CD4-positive, alpha-beta T cell treated with Interleukin-1 beta for 1 hour (primary cell): ENCODE results near the gene TIMD4.

Experiments used
- DNase-seq, 2 donors: peaks; one replicate each; pipeline ENCODE4 v3.0.0-alpha.2; 2020 to 2022

The TIMD4 gene

DNA sequence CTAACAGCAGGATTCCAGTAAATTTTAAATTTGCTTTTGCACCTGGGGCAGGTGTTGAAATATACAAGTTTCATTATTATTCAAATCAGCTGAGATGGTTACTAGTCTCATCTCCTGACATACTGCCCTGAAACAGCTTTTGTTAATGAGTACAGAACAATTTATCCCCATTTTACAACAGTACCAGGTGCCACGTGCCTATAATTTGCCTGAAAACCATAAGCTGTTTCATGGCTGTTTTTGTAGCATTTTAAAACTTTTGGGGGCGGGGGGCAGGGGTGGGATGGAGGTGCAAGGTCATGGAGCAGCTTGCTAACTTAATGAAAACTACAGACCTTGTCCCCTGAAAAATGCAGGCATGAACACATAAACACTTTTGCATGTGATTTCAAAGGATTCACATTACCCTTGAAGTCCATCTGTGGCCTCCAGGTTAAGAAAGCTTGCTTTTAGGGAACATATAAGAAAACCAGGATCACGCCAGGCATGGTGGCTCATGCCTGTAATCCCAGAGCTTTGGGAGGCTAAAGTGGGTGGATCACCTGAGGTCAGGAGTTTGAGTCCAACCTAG is 42.1 kb downstream of the TIMD4 start:
- no peak for DNase-seq

DNA sequence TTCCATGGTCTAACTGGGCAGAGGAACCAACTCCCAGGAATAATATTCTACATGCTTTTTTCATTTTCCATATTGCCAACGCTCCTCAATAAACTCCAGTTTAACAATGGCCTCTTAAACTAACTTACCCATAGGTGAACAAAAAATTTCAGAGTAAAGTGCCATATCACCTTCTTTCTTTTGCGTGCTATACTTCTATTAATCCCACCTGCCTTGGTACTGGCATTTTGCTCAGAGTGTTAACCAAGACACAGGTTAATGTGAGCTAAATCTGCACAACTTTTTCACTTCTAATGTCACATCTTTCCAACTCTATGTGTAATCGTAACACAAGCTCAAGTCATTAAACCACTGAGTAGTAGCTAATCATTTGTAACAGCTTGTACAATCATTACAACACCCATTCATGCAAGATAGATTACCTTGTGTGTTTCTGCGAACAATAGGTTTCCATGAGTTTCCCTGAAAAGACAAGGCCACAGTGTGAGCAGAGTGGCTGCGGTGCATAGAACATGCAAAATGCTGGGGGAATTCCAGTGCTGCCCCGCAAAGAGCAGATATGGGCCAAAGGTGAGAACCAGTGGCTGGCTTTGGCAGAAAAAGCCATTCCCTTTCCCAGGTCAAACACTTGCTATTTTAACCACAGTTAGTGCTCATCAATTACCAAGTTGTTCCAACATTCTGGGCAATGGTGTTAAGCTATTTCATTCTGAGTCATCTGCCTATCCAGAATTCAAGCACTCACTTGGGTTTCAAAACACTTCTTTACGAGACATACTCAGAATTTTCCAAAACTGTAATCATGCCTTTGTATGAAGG is 42.8 kb downstream of the TIMD4 start:
- DNase-seq: peak in 1 of 2 donors; percentile 33

DNA sequence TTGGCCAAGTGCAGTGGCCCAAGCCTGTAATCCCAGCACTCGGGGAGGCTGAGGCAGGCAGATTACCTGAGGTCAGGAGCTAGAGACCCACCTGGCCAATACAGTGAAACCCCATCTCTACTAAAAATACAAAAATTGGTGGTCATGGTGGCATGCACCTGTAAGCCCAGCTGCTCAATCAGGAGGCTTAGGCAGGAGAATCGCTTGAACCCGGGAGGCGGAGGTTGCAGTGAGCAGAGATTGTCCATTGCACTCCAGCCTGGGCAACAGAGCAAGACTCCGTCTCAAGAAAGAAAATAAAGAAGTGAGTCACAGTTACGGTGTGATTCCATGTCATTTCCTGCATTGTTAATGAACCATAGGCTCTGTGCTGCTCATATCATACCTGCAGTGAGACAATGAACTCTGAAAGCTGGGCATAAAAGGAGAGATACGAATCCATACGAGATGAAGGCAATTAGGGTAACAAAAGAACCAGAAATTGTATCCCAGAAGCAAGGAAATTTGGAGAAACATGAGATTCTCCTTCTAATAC is 44.6 kb downstream of the TIMD4 start:
- no peak for DNase-seq

DNA sequence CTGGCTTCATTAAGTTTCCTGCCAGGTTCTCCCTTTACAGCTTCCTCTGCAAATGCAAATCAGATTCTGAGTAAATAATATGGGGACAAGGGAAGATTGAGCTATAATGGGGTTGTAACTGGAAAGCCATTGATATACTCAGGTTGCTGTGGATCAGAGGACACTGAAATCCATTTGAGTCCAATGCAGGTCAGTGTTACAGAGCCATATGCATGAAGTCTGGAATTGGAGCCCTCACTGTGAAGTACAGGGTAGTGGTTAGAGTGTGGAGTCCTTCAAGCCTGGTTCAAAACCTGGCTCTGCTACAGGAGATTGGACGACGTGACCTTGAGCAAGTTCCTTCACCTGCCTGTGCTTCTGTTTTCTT is 48.7 kb downstream of the TIMD4 start:
- no peak for DNase-seq

DNA sequence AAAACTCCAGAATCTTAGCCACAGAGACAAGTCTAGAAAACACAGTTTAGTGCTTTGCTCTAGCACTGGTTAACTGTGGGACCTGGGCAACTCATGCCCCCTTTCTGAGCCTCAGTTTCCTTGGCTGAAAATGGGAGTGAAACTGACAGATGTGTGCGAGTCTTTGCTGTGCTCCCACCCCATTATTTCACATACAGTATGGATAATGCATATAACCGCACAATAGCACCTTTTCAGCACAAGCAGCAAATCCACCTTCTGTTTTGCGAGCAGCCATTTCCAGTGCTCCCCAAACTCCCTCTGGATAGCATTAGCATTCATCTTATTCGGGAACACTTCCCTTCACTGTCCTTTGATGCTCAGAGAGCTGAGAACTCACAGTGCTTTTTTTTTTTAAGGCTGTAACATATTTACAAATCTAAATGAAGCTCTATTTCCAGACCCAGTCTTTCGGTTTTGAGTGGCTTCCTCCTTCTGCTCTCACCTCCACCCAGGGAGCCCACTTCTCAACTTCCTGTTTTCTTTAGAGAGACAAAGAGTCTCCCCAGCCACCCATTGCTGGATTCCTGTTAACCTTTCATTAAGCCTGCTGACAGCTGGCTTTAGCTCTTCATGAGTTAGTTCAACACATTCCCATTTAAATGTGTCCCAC is 49.2 kb downstream of the TIMD4 start:
- peak; percentile 39 to 43 for DNase-seq

DNA sequence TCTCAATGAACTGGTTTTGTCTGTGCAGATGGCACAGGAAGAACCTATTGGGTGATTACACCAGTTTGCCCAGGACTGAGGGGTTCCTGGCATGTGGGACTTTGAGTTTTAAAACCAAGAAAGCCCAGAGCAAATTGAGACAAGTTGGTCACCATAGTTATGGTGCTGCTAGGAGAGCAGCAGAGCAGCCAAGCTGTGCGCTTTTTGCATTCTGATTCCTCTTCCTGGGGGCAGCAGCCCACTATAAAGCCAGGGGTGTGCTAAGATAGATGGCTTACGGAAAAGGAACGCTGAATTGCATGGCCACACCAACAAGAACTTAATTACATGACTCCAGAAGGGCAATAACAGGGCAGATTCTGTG is 49.7 kb downstream of the TIMD4 start:
- DNase-seq: no peak

DNA sequence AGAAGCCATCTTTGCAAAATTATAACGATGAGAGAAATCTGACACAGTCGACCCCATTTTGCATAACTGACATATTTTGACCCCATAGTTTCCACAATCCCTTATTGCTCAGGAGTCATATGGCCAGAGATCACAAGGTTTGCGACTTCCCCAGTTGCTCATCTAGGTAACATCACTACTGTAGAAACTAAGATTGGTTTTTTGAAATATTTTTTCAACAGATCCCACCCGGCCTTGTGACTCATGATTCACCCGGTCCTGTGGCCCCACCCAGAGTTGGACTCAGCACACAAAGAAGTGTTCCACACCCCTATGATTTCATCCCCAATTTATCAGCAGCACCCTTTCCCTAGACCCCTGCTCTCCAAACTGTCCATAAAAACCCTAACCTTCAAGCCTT is 50.2 kb downstream of the TIMD4 start:
- no peak for DNase-seq

DNA sequence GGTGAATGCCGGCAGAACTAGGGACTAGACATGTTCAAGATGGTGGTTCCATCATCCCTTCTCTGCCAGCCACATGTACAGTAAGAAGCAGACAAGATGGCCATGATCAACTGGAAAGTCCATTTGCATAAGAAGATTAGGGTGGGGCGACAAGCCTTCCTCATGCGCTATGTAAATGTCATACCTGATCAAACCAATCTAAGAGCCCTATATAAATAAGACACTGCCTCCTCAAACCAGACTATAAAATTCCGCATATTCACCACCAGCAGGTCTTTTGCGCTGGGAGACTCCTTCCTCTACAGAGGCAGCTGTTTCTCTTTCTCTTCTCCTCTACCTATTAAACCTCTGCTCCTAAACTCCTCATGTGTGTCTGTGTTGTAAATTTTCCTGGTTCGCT is 53.8 kb downstream of the TIMD4 start:
- no peak for DNase-seq

DNA sequence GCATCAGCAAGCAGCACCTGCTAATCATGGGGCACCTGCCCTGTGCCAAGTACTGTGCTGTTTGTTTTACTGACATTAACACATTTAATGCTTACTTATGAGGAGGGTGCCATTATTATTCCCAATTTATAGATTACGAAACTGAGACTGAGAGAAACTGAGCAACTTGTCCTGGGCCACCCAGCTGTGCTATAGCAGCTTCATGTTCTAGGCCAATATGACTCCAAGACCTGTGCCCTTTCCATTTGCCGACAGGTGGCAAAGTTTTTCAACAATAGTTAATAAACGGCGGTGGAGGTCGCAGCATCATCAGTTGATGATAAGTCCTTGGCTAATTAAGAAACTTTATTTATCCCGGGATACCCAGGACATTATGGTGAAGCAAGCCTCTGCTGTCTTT is 55.4 kb downstream of the TIMD4 start:
- no peak for DNase-seq

DNA sequence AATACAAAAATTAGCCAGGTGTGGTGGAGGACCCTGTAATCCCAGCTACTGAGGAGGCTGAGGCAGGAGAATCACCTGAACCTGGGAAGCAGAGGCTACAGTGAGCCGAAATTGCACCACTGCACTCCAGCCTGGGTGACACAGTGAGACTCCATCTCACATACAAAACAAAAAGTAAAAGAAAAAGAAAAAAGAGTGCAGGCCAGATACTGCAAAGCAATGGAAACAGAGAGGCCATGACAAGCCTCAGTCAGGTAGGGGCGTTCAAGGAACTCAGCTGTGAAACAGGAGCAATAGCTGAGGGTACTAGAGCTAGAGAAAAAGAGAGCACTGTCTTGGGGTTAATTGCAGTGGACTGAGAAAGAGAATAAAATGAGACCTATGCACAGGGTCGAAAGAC is 56.2 kb downstream of the TIMD4 start:
- no peak for DNase-seq

DNA sequence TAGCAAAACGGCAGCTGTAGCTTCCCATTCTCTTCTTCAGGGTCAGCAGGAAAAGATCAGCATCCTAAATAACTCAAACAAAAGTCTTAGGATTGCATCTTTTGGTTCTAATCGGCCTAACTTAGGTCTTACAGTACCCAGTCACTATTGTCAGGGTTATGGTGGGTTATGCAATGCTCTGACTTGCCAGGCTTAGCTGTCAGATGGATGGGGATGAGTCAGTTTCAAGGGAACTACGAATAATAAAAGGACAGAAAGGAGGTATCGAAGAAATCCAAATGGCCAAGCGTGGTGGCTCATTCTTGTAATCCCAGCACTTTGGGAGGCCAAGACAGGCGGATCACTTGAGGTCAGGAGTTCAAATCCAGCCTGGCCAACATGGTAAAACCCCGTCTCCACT is 66.5 kb downstream of the TIMD4 start:
- DNase-seq: no peak

DNA sequence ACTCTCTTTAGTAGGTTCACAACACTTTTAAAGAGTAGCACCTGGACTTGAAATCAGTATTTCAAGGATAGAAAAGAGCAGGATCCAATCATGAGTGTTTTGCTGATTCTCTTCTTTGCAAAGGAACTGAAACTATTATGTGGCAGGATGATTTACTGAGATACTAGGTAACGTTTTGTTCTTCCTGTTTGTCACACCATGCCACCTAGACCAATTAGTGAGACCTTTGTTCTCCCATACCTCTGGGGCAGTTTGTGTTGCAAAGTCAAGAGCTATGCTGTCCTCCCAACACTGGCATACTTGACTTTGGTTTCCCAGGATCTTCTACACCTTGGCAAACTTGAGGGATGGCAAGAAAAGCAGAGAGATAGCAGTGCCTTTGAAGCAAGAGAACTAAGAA is 69.5 kb downstream of the TIMD4 start:
- DNase-seq: no peak

DNA sequence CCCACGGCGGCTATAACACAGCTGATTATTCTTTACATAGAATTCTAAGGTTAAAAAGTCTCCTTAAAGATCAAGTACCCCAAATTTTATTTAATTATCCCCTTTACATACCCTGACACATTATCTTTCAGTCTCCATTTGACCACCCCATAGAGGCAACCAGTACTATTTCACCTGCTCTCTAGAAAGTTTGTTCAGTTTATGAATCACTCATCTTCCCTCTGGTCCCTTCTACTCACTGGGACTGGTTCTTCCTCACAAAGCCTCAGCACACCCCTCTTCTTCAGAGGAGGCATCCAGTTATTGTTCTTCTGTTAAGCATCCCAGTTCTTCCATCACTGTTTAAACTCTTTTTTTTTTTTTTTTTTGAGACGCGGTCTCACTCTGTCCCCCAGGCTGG is 70.2 kb downstream of the TIMD4 start:
- DNase-seq: no peak

DNA sequence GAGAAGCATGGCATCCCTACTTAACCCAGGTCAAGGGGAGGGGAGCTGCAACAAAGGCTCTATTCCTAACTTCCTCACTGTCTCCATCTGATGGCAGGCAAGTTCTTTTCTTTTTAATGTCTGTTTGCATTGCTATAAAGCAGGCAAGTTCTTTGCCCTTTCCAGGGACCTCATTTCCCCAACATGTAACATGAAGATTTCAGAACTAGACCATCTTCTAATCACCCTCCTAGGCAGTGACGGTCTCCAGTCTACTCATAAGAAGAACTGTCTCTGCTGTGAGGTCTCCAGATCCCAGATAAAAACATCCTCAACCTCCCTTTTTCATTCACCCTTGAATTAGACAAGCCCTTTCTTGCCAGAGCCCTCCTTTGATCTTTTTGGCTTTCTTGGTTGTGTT is 70.8 kb downstream of the TIMD4 start:
- DNase-seq: peak in 1 of 2 donors; percentile 13

DNA sequence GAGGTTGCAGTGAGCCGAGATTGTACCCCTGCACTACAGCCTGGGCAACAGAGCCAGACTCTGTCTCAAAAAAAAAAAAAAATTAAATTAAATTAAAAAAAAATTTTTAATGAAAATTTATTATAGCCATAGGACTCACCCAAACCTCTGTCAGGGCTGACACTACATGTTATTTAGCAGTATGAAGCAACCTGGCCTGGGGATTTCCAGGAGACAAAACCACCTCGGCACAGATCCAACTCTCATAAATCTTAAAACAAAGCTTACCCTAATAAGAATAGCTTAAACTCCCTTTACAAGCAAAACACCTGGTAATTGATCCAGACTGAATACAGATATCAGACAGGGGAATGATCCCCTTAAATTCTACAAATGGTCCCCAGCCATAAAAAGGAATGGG is 74.5 kb downstream of the TIMD4 start:
- no peak for DNase-seq

DNA sequence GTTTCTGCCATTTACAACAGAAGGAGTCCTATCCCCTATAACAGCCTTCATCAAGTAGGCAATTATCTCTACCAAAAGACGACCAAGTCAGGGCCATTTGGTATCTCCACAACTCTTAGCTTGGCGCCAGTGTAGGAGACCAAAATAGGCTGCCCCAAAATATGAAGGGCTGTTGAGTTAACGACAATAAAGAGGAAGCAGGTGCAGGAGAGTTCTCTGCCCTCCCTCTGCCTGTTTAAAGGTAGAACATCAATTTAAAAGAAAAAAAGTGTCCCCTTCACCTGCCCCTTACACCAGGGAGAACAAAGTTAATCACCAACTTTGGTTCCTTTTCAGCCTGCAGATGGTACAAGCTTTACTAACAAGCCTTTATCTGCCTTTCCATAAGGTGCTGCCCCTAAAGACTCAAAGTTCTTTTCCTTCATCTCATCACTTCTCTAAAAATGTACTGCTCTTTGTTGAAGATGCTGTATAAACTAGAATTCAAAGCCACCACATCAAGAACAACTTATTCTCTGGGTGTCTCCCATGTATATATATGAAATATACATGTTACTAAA is 79.6 kb downstream of the TIMD4 start:
- no peak for DNase-seq

DNA sequence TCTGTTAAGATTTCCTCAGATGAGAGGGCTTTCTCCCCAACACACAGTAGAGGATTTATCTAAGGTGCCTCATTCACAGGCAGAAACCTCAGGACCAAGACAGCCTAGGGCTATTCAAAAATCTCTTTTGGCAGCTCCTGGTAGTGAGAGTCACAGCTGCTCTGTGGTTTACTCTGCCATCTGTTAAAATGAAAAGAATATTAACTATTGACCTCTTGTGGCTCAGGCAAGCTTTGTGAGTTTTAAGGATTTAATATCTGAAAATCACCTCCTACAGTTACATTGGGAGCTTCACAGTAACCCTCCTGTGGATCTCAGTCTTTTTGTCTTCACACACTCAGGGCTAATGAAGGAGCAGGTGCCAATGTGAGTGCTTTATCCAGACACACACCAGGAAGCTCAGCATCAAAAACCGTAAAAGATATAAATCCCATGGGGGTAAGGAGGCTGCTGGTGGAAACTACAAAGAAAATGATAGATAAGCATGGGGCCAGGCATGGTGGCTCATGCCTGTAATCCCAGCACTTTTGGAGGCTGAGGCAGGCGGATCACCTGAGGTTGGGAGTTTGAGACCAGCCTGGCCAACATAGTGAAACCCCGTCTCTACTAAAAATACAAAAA is 83.3 kb downstream of the TIMD4 start:
- no peak for DNase-seq

DNA sequence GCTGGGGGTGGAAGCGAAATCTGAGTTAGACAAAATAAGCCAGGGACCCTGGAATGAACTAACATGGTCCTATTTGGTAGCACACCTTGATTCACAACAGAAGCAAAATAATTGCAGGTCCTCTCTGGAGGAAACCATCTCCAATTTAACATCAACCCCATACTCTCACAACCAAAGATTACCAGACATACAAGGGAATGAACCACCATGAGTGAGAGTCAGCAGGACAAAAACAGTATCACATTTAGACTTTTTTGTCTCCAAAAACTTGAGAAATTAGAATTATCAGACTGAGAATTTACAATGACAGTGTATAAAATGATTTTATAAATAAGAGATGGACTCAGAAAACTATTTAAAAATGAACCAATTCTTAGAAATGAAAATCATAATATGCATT is 91.8 kb downstream of the TIMD4 start:
- no peak for DNase-seq

DNA sequence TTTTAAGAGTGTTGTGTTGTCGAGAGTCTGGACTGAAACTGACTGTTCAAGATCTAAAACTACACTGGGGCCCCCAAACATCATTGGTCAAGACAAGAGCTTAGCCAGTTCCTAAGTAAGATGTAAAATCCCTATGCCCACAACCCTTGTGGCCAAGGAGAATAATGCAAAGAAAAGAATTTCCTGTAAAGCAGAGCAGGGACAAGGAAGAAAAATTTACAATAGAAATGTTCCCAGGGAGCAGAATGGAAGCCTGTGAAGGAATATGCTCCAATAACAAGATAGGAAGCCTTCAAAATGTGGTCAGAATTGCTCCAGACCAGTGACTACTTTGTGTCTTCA is 92.6 kb downstream of the TIMD4 start:
- DNase-seq: no peak
